CD4-positive, CD25-positive, alpha-beta regulatory T cell (primary cell): Measurements from ENCODE around the gene EXT2. TPM values are rescaled to one million over a fixed set of nuclear protein-coding genes. Genes with fewer than 3 reads are reported as not detected.
A peak's percentile ranks its signal among the peaks of the same experiment; 100 is the strongest.

Experiments
- ATAC-seq, 2 donors: fragments of 150-1000 bp; cut with Tn5 transposase; one replicate each; pipeline ENCODE4 v1.10.0; 2021; ENCODE audit warnings: low read depth in 2 of 2, moderate number of reproducible peaks in 2 of 2, moderate library complexity in 1 of 2
- DNase-seq, 3 donors: peaks; one replicate each; pipeline versions ENCODE4 v3.0.0 to v3.0.0-alpha.2; 2012 to 2022; ENCODE audit warnings: mixed read lengths in 1 of 3
- H3K27ac ChIP-seq: one replicate; pipeline ENCODE4 v1.7.0; 2013; ENCODE audit warnings: mild to moderate bottlenecking, low read length; ENCODE audit not compliant: insufficient read depth, poor library complexity, severe bottlenecking
- H3K27me3 ChIP-seq: one replicate; pipeline ENCODE4 v1.7.0; 2013; ENCODE audit warnings: low read length; ENCODE audit not compliant: control insufficient read depth, insufficient read depth
- H3K36me3 ChIP-seq: one replicate; pipeline ENCODE4 v1.7.0; 2013; ENCODE audit warnings: mild to moderate bottlenecking, low read length, moderate library complexity; ENCODE audit not compliant: control insufficient read depth, insufficient read depth
- H3K4me1 ChIP-seq: 2 replicates; pipeline ENCODE4 v1.7.0; 2013; ENCODE audit warnings: mild to moderate bottlenecking, low read length; ENCODE audit not compliant: insufficient read depth, control insufficient read depth, poor library complexity, severe bottlenecking
- H3K4me3 ChIP-seq: one replicate; pipeline ENCODE4 v1.7.0; 2013; ENCODE audit warnings: low read depth, mild to moderate bottlenecking, low read length, moderate library complexity
- H3K9me3 ChIP-seq, 2 experiments: 1 replicate in 1 of 2; 2 replicates in 1 of 2; pipeline ENCODE4 v1.7.0; 2013; ENCODE audit warnings: low read length in 2 of 2, mild to moderate bottlenecking in 1 of 2, moderate library complexity in 1 of 2; ENCODE audit not compliant: control insufficient read depth in 2 of 2
- H3K27ac Mint-ChIP-seq, 3 donors: one replicate each; pipeline ENCODE4 v1.8.0; 2020 to 2022; ENCODE audit warnings: mild to moderate bottlenecking in 3 of 3, mixed read lengths in 3 of 3, moderate library complexity in 2 of 3
- H3K27me3 Mint-ChIP-seq: one replicate; pipeline ENCODE4 v1.8.0; 2022; ENCODE audit warnings: mild to moderate bottlenecking, mixed read lengths
- H3K36me3 Mint-ChIP-seq: one replicate; pipeline ENCODE4 v1.8.0; 2020; ENCODE audit warnings: mixed read lengths
- H3K4me1 Mint-ChIP-seq, 4 donors: one replicate each; pipeline ENCODE4 v1.8.0; 2020 to 2022; ENCODE audit warnings: mixed read lengths in 4 of 4, mild to moderate bottlenecking in 1 of 4
- H3K4me3 Mint-ChIP-seq, 4 donors: one replicate each; pipeline ENCODE4 v1.8.0; 2020 to 2022; ENCODE audit warnings: mild to moderate bottlenecking in 4 of 4, mixed read lengths in 4 of 4, moderate library complexity in 3 of 4
- H3K9me3 Mint-ChIP-seq, 7 donors: one replicate each; pipeline ENCODE4 v1.8.0; 2020 to 2022; ENCODE audit warnings: mixed read lengths in 7 of 7, mild to moderate bottlenecking in 3 of 7, moderate library complexity in 2 of 7
- polyA plus RNA-seq, 4 donors: library from polyadenylated mRNA; unstranded; fragments of 300-500 nt; fragmentation: Illumina TruSeq; gene quantifications; one replicate each; pipeline ENCODE4 v1.2.3, GENCODE V29; 2021
- total RNA-seq: library from RNA; stranded (reverse); gene quantifications from one replicate; pipeline ENCODE4 v1.2.3, GENCODE V29; 2022

EXT2 gene
- total and polyA plus RNA-seq, 5 donors from 2014 or later = 25.6 to 42.6 (median 41.4) TPM

- Mint-ChIP-seq H3K4me1 (peaks cover 3 to 23% (median 6%) of the 10 kb centered on the region in 4 donors), H3K27me3 (no peaks in the 10 kb centered on the region), H3K27ac (no peak overlapping the region), H3K36me3 (peaks cover 23% of the 10 kb centered on the region), H3K4me3 (no peak overlapping the region), H3K9me3 (no peaks in the 10 kb centered on the region)
- no peak for DNase-seq
- no peak for ATAC-seq
- Histone ChIP-seq H3K36me3 (peaks cover 16% of the 10 kb centered on the region), H3K9me3 (no peaks in the 10 kb centered on the region), H3K27ac (no peak overlapping the region), H3K4me1 (no peaks in the 10 kb centered on the region), H3K4me3 (no peak overlapping the region), H3K27me3 (no peaks in the 10 kb centered on the region)
These were observed 22.5 kb upstream of the EXT2 start for GRCh38 chr11:44072757-44073658.

GRCh38 chr11:44078794-44079193 is 16.7 kb upstream of the EXT2 start:
- no peaks in the 10 kb centered on the region for H3K27me3 ChIP-seq
- no peaks in the 10 kb centered on the region for H3K9me3 ChIP-seq
- peaks cover 28% of the 10 kb centered on the region for H3K36me3 ChIP-seq
- H3K4me3 ChIP-seq = no peak overlapping the region
- no peak overlapping the region for H3K27ac ChIP-seq
- ATAC-seq (no peak), DNase-seq (no peak)
- Mint-ChIP-seq H3K4me3 (no peak overlapping the region), H3K27ac (peak overlapping the region in 1 of 3 donors; percentile 0), H3K27me3 (no peaks in the 10 kb centered on the region), H3K4me1 (peaks cover 0 to 5% (median 2%) of the 10 kb centered on the region in 4 donors), H3K9me3 (no peaks in the 10 kb centered on the region), H3K36me3 (peaks cover 48% of the 10 kb centered on the region)
- no peaks in the 10 kb centered on the region for H3K4me1 ChIP-seq

- H3K27ac ChIP-seq = no peak overlapping the region
- no peak overlapping the region for H3K4me3 ChIP-seq
- Mint-ChIP-seq H3K27ac (no peak overlapping the region), H3K4me1 (no peaks in the 10 kb centered on the region), H3K27me3 (no peaks in the 10 kb centered on the region), H3K4me3 (no peak overlapping the region), H3K36me3 (peaks cover 54% of the 10 kb centered on the region), H3K9me3 (no peaks in the 10 kb centered on the region)
- no peak for ATAC-seq
- no peaks in the 10 kb centered on the region for H3K4me1 ChIP-seq
- H3K9me3 ChIP-seq = no peaks in the 10 kb centered on the region
- peaks cover 24% of the 10 kb centered on the region for H3K36me3 ChIP-seq
- H3K27me3 ChIP-seq = no peaks in the 10 kb centered on the region
- no peak for DNase-seq
These were observed 16.1 kb upstream of the EXT2 start for GRCh38 chr11:44079376-44079775.

GRCh38 chr11:44080951-44081350 is 14.5 kb upstream of the EXT2 start:
- H3K27me3 ChIP-seq = no peaks in the 10 kb centered on the region
- H3K4me3 Mint-ChIP-seq = no peak overlapping the region
- peaks cover 23% of the 10 kb centered on the region for H3K36me3 ChIP-seq
- H3K36me3 Mint-ChIP-seq = peaks cover 52% of the 10 kb centered on the region
- H3K27ac ChIP-seq = no peak overlapping the region
- no peaks in the 10 kb centered on the region for H3K4me1 ChIP-seq
- H3K9me3 Mint-ChIP-seq = peaks cover 0 to 5% (median 0%) of the 10 kb centered on the region in 7 donors
- no peak overlapping the region for H3K27ac Mint-ChIP-seq
- H3K9me3 ChIP-seq = no peaks in the 10 kb centered on the region
- DNase-seq (no peak), ATAC-seq (no peak)
- H3K4me1 Mint-ChIP-seq = no peaks in the 10 kb centered on the region
- no peaks in the 10 kb centered on the region for H3K27me3 Mint-ChIP-seq
- H3K4me3 ChIP-seq = no peak overlapping the region

- no peak overlapping the region for H3K27ac Mint-ChIP-seq
- H3K4me3 Mint-ChIP-seq = no peak overlapping the region
- H3K4me1 ChIP-seq = no peaks in the 10 kb centered on the region
- DNase-seq = no peak
- no peaks in the 10 kb centered on the region for H3K27me3 Mint-ChIP-seq
- no peak overlapping the region for H3K27ac ChIP-seq
- H3K9me3 Mint-ChIP-seq = peaks cover 0 to 5% (median 0%) of the 10 kb centered on the region in 7 donors
- H3K36me3 ChIP-seq = peaks cover 19% of the 10 kb centered on the region
- ATAC-seq = no peak
- no peaks in the 10 kb centered on the region for H3K4me1 Mint-ChIP-seq
- no peaks in the 10 kb centered on the region for H3K27me3 ChIP-seq
- H3K9me3 ChIP-seq = no peaks in the 10 kb centered on the region
- H3K4me3 ChIP-seq = no peak overlapping the region
- H3K36me3 Mint-ChIP-seq = peaks cover 47% of the 10 kb centered on the region
These were observed 12.8 kb upstream of the EXT2 start for GRCh38 chr11:44082645-44083044.

GRCh38 chr11:44083433-44083832 is 12.0 kb upstream of the EXT2 start:
- H3K36me3 Mint-ChIP-seq = peaks cover 48% of the 10 kb centered on the region
- H3K36me3 ChIP-seq = peaks cover 18% of the 10 kb centered on the region
- H3K9me3 ChIP-seq = no peaks in the 10 kb centered on the region
- H3K27me3 ChIP-seq = no peaks in the 10 kb centered on the region
- H3K27me3 Mint-ChIP-seq = no peaks in the 10 kb centered on the region
- no peak for ATAC-seq
- H3K4me3 ChIP-seq = no peak overlapping the region
- H3K27ac ChIP-seq = no peak overlapping the region
- H3K9me3 Mint-ChIP-seq = peaks cover 0 to 5% (median 0%) of the 10 kb centered on the region in 7 donors
- no peak for DNase-seq
- H3K27ac Mint-ChIP-seq = no peak overlapping the region
- peaks cover 0 to under 1% (median 0%) of the 10 kb centered on the region in 4 donors for H3K4me1 Mint-ChIP-seq
- H3K4me3 Mint-ChIP-seq = no peak overlapping the region
- H3K4me1 ChIP-seq = no peaks in the 10 kb centered on the region

- Mint-ChIP-seq H3K27me3 (no peaks in the 10 kb centered on the region), H3K36me3 (peaks cover 46% of the 10 kb centered on the region), H3K4me3 (no peak overlapping the region), H3K9me3 (peaks cover 0 to 5% (median 0%) of the 10 kb centered on the region in 7 donors), H3K4me1 (peaks cover 0 to 3% (median under 1%) of the 10 kb centered on the region in 4 donors), H3K27ac (peak overlapping the region in 1 of 3 donors; percentile 39)
- H3K9me3 ChIP-seq = no peaks in the 10 kb centered on the region
- no peaks in the 10 kb centered on the region for H3K4me1 ChIP-seq
- DNase-seq = no peak
- H3K27ac ChIP-seq = no peak overlapping the region
- no peak for ATAC-seq
- peaks cover 17% of the 10 kb centered on the region for H3K36me3 ChIP-seq
- no peaks in the 10 kb centered on the region for H3K27me3 ChIP-seq
- H3K4me3 ChIP-seq = no peak overlapping the region
These were observed 11.6 kb upstream of the EXT2 start for GRCh38 chr11:44083906-44084305.

- DNase-seq (no peak), ATAC-seq (no peak)
- Mint-ChIP-seq H3K9me3 (peaks cover 0 to 5% (median 0%) of the 10 kb centered on the region in 7 donors), H3K4me3 (no peak overlapping the region), H3K27ac (no peak overlapping the region), H3K36me3 (peaks cover 34% of the 10 kb centered on the region), H3K27me3 (no peaks in the 10 kb centered on the region), H3K4me1 (peaks cover 0 to 10% (median under 1%) of the 10 kb centered on the region in 4 donors)
- Histone ChIP-seq H3K36me3 (peaks cover 17% of the 10 kb centered on the region), H3K27me3 (no peaks in the 10 kb centered on the region), H3K4me1 (no peaks in the 10 kb centered on the region), H3K4me3 (no peak overlapping the region), H3K9me3 (no peaks in the 10 kb centered on the region), H3K27ac (no peak overlapping the region)
These were observed 10.1 kb upstream of the EXT2 start for GRCh38 chr11:44085330-44085729.
